Erythroblast (primary cell): ENCODE results near the gene MMEL1.
"Not testable (repeated sequence)": the region's sequence is repeated elsewhere in the genome, so short reads cannot be mapped to it uniquely, and the experiment has no call there.

Source experiments
- DNase-seq, 2 experiments: peaks; one replicate each; lab custom pipeline; 2025; lab: John Stamatoyannopoulos, UW
- GATA1 ChIP-seq: IDR thresholded peaks from 2 replicates; pipeline ENCODE4 v1.6.1; 2011; ENCODE audit warnings: low read depth, mild to moderate bottlenecking, control low read depth, low read length, moderate library complexity
- POLR2A ChIP-seq: IDR thresholded peaks from 2 replicates; pipeline ENCODE4 v1.6.1; 2011; ENCODE audit warnings: mild to moderate bottlenecking, low read length

Gene MMEL1

DNA sequence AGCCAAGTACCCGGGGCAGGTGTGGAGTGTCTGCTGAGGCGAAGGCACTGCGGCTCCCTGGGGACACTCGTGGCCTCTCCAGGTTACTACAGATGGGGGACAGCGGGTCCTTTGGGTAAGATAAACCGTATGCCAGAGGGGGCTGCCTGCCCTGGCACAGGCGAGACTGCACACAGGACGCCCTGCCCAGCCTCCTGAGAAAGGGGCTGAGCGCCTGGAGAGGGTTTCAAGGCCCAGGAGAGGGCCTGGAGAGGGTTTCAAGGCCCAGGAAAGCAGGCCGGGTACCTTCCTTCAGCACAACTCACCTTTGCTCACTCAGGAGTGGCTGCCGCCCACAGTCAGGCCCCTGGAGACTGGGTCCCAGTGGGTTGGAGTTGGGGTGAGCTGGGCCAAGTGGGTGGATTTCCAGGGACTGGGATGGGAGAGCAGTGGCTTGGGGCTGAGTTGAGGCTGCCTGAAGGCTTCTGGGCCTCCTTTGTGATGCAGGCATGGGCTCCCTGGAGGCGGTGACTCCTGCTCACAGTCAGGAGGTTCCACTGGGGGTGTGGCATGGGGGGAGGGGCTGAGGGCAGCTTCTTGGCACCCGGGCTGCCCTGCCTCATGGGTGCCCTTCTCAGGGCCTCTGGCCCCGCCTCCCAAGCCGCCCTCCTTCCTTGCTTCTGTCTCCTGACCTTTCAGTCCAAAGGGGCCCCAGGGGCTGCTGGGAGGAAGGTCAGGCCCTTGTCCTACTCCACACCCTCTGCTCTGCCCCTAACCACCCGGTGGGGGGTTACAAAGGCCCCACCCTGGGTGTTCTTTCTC lies at the start of gene MMEL1:
Gene MMEL1 (minus strand): TSS at position 456 of the 801 bp plus-strand sequence. CDS start 3,532 bp downstream, outside the sequence.
- no peak for DNase-seq
- TF ChIP-seq POLR2A (no peak), GATA1 (no peak)

DNA sequence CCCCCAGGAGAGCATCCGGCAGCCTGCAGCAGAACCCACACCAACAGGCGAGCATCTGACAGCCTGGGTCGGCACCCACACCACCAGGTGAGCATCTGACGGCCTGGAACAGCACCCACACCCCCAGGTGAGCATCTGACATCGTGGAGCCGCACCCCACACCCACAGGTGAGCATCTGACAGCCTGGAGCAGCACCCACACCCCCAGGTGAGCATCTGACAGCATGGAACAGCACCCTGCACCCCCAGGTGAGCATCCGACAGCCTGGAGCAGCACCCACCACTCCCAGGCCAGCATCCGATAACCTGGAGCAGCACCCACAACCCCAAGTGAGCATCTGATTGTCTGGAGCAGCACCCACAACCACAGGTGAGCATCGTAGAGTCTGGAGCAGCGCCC lies 43.9 kb upstream of the MMEL1 start:
- DNase-seq = not testable (repeated sequence)

DNA sequence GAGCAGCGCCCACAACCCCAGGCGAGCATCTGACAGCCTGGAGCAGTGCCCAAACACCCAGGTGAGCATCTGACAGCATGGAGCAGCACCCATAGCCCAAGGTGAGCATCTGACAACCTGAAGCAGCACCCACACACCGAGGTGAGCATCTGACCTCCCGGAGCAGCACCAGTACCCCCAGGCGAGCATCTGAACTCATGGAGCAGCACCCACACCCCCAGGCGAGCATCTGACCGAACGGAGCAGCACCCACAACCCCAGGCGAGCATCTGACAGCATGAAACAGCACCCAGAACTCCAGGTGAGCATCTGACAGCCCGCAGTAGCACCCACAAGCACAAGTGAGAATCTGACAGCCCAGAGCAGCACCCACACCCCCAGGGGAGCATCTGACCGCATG lies 38.8 kb upstream of the MMEL1 start:
- not testable (repeated sequence) for DNase-seq

- DNase-seq = not testable (repeated sequence)
These were observed 27.0 kb upstream of the MMEL1 start for GRCh38 chr1:2659806-2660205.

GRCh38 chr1:2657909-2658308 lies 25.1 kb upstream of the MMEL1 start:
- not testable (repeated sequence) for DNase-seq

- not testable (repeated sequence) for DNase-seq
These were observed 24.3 kb upstream of the MMEL1 start for GRCh38 chr1:2657124-2657523.

DNA sequence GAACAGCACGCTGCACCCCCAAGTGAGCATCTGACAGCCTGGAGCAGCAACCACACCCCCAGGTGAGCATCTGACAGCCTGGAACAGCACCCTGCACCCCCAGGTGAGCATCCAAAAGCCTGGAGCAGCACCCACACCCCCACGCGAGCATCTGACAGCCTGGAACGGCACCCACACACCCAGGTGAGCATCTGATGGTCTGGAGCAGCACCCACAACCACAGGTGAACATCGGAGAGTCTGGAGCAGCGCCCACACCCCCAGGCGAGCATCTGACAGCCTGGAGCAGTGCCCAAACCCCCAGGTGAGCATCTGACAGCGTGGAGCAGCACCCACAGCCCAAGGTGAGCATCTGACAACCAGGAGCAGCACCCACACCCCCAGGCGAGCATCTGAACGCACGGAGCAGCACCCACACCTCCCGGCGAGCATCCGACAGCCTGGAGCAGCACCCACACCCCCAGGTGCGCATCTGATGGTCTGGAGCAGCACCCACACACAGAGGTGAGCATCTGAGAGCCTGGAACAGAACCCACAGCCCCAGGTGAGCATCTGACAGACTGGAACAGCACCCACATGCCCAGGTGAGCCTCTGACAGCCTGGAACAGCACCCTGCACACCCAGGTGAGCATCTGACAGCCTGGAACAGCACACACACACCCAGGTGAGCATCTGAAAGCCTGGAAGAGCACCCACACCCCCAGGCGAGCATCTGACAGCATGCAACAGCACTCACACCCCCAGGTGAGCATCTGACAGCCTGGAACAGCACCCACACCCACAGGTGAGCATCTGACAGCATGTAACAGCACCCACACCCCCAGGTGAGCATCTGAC lies 23.0 kb upstream of the MMEL1 start:
- DNase-seq = not testable (repeated sequence)

DNA sequence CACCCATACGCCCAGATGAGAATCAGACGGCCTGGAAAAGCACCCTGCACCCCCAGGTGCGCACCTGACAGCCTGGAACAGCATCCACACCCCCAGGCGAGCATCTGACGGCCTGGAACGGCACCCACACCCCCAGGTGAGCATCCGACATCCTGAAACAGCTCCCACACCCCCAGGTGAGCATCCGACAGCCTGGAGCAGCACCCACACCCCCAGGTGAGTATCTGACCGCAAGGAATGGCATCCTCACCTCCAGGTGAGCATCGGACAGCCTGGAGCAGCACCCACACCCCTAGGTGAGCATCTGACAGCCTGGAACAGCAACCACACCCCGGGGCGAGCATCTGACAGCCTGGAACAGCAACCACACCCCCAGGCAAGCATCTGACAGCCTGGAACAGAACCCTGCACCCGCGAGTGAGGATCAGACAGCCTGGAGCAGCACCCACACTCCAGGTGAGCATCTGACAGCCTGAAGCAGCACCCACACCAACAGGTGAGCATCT lies 21.7 kb upstream of the MMEL1 start:
- DNase-seq = not testable (repeated sequence)

DNA sequence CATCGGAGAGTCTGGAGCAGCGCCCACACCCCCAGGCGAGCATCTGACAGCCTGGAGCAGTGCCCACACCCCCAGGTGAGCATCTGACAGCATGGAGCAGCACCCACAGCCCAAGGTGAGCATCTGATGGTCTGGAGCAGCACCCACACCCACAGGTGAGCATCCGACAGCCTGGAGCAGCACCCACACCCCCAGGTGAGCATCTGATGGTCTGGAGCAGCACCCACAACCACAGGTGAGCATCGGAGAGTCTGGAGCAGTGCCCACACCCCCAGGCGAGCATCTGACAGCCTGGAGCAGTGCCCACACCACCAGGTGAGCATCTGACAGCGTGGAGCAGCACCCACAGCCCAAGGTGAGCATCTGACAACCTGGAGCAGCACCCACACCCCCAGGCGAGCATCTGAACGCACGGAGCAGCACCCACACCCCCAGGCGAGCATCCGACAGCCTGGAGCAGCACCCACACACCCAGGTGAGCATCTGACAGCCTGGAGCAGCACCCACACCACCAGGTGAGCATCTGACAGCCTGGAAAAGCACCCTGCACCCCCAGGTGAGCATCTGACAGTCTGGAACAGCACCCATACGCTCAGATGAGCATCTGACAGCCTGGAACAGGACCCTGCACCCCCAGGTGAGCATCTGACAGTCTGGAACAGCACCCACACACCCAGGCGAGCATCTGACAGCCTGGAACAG lies 21.1 kb upstream of the MMEL1 start:
- not testable (repeated sequence) for DNase-seq

DNA sequence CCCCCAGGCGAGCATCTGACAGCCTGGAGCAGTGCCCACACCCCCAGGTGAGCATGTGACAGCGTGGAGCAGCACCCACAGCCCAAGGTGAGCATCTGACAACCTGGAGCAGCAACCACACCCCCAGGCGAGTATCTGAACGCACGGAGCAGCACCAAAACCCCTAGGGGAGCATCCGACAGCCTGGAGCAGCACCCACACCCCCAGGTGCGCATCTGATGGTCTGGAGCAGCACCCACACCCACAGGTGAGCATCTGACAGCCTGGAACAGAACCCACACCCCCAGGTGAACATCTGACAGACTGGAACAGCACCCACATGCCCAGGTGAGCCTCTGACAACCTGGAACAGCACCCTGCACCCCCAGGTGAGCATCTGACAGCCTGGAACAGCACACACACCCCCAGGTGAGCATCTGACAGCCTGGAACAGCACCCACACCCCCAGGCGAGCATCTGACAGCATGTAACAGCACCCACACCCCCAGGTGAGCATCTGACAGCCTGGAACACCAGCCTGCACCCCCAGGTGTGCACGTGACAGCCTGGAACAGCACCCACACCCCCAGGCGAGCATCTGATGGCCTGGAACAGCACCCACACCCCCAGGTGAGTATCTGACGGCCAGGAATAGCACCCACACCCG lies 20.2 kb upstream of the MMEL1 start:
- not testable (repeated sequence) for DNase-seq

DNA sequence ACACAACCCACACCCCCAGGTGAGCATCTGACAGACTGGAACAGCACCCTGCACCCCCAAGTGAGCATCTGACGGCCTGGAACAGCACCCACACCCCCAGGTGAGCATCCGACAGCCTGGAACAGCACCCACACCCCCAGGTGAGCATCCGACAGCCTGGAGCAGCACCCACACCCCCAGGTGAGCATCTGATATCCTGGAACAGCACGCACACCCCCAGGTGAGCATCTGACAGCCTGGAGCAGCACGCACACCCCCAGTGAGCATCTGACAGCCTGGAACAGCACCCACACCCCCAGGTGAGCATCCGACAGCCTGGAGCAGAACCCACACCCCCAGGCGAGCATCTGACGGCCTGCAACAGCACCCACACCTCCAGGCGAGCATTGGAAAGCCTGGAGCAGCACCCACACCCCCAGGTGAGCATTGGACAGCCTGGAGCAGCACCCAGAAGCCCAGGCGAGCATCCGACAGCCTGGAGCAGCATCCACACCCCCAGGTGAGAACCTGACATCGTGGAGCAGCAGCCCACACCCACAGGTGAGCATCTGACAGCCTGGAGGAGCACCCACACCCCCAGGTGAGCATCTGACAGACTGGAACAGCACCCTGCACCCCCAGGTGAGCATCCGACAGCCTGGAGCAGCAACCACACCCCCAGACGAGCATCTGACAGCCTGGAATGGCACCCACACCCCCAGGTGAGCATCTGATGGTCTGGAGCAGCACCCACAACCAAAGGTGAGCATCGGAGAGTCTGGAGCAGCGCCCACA lies 19.5 kb upstream of the MMEL1 start:
- DNase-seq = not testable (repeated sequence)

DNA sequence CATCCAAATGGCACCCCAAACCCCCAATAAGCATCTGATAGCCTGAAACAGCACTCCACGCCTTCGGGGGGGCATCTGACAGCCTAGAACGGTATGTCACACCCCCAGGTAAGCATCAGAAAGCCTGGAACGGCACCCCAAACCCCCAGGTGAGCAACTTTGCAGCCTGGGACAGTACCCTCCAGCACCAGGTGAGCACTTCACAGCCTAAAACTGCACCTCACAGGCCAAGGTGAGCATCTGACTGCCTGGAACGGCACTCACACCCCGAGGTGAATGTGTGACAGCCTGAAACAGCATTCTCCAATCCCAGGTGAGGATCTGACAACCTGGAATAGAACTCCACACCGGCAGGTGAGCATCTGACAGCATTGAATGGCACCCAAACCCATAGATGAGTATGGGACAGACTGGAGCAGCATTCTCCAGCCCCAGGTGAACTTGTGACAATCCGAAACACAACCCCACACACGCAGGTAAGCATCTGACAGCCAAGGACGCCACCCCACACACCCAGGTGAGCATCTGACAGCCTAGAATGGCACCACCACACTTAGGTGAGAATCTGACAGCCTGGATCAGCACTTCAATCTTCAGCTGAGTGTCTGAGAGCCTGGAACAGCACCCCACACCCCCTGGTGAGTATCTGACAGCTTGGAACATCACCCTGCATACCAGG lies 18.3 kb upstream of the MMEL1 start:
- TF ChIP-seq GATA1 = no peak
- no peak for TF ChIP-seq POLR2A
- no peak for DNase-seq

GRCh38 chr1:2646837-2647236 lies 14.0 kb upstream of the MMEL1 start:
- peak in 1 of 2 experiments; percentile 22 for DNase-seq
- TF ChIP-seq POLR2A = no peak
- no peak for TF ChIP-seq GATA1

DNA sequence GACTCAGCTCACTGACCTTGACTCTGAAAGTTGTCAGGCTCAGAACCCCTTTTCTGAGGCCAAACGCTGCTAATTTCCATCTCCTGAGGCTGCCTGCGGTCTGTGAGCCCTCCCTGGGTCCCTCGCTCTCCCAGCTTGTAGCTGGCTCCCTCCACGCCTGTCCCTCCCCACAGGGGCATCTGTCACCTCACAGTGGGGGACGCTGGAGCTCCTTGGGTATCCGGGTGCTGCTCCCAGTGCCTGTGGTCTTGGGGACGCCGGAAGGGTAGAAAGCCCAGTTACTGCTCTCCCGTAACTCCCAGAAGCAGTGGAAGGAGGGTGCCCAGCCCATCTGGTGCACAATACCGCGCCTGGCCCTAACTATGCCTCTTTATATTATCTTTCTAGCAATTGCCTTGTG lies 13.0 kb upstream of the MMEL1 start:
- DNase-seq = no peak
- no peak for TF ChIP-seq GATA1
- no peak for TF ChIP-seq POLR2A
